Peyer's patch (tissue), 4 donors: Measurements from ENCODE around the gene ALG11.

Experiments used
- POLR2A ChIP-seq, 2 donors: fragments of 450-650 bp; IDR thresholded peaks; one replicate each; pipeline ENCODE4 v1.5.1; 2017; ENCODE audit warnings: antibody characterized with exemption in 2 of 2, mild to moderate bottlenecking in 2 of 2, moderate library complexity in 2 of 2
- TF ChIP-seq, protein P1 (sequence below), 6 experiments: fragments of 450-650 bp in 4 of 6; fragments of 200-600 bp in 2 of 6; sonication (generic) in 1 of 6; IDR thresholded peaks; one replicate each; pipeline ENCODE4 v1.5.1; 2017 to 2019; ENCODE audit warnings: antibody characterized with exemption in 6 of 6, mild to moderate bottlenecking in 3 of 6, moderate library complexity in 1 of 6

GRCh38 chr13:52033039-52033438 is 20.8 kb downstream of the ALG11 start:
- TF ChIP-seq, protein P1, sequence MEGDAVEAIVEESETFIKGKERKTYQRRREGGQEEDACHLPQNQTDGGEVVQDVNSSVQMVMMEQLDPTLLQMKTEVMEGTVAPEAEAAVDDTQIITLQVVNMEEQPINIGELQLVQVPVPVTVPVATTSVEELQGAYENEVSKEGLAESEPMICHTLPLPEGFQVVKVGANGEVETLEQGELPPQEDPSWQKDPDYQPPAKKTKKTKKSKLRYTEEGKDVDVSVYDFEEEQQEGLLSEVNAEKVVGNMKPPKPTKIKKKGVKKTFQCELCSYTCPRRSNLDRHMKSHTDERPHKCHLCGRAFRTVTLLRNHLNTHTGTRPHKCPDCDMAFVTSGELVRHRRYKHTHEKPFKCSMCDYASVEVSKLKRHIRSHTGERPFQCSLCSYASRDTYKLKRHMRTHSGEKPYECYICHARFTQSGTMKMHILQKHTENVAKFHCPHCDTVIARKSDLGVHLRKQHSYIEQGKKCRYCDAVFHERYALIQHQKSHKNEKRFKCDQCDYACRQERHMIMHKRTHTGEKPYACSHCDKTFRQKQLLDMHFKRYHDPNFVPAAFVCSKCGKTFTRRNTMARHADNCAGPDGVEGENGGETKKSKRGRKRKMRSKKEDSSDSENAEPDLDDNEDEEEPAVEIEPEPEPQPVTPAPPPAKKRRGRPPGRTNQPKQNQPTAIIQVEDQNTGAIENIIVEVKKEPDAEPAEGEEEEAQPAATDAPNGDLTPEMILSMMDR (IDR thresholded peaks at IDR 0.05), result no peak
- TF ChIP-seq POLR2A (IDR thresholded peaks at IDR 0.05), result no peak
